ENCODE data around the gene CAMK1D. TPM values are rescaled to one million over a fixed set of nuclear protein-coding genes. Genes with fewer than 3 reads are reported as not detected.

The CAMK1D gene
- total RNA-seq, 3 donors from 2014 or later (not counting 1 experiment from before 2014, with no cell fraction given), result 44.2 to 56.4 (median 49.7) TPM

- TF ChIP-seq CTCF (IDR thresholded peaks at IDR 0.05), result no peak
- Mint-ChIP-seq H3K27ac (no peak overlapping the region), H3K36me3 (no peaks in the 10 kb centered on the region), H3K4me1 (peaks cover 14 to 24% of the 10 kb centered on the region in 2 donors), H3K27me3 (ENCODE audit: low read depth in 2 of 2) (peaks cover 0 to 5% of the 10 kb centered on the region in 2 donors), H3K4me3 (no peak overlapping the region), H3K9me3 (no peaks in the 10 kb centered on the region)
- Histone ChIP-seq H3K36me3 (ENCODE audit: control insufficient read depth, insufficient read depth, low read length) (no peaks in the 10 kb centered on the region), H3K4me1 (ENCODE audit: control insufficient read depth, insufficient read depth, low read length) (no peaks in the 10 kb centered on the region), H3K27me3 (ENCODE audit: control insufficient read depth, insufficient read depth, low read length) (no peaks in the 10 kb centered on the region), H3K9me3 (ENCODE audit: control insufficient read depth, insufficient read depth, low read length) (no peaks in the 10 kb centered on the region), H3K4me3 (ENCODE audit: low read length) (no peak overlapping the region), H3K27ac (ENCODE audit: low read length) (no peak overlapping the region)
- ATAC-seq (no peak), DNase-seq (no peak)
- 100% methylated on average over 3 of the region's 4 CpGs for WGBS (ENCODE audit: insufficient coverage)
- intact Hi-C loops (cut with micrococcal nuclease), result no loop called here
Measured at GRCh38 chr10:12455766-12456165, 106.4 kb downstream of the CAMK1D start.

- no peak overlapping the region for H3K27ac Mint-ChIP-seq
Measured at GRCh38 chr10:12459340-12459739, 110.0 kb downstream of the CAMK1D start.

GRCh38 chr10:12459762-12460161, 110.4 kb downstream of the CAMK1D start:
- no peaks in the 10 kb centered on the region for H3K9me3 ChIP-seq (ENCODE audit: control insufficient read depth, insufficient read depth, low read length)
- Mint-ChIP-seq H3K4me1 (peaks cover 26 to 32% of the 10 kb centered on the region in 2 donors), H3K4me3 (no peak overlapping the region), H3K9me3 (no peaks in the 10 kb centered on the region), H3K36me3 (no peaks in the 10 kb centered on the region), H3K27ac (no peak overlapping the region), H3K27me3 (ENCODE audit: low read depth in 2 of 2) (no peaks in the 10 kb centered on the region)
- no peaks in the 10 kb centered on the region for H3K27me3 ChIP-seq (ENCODE audit: control insufficient read depth, insufficient read depth, low read length)
- H3K4me1 ChIP-seq (ENCODE audit: control insufficient read depth, insufficient read depth, low read length), result no peaks in the 10 kb centered on the region
- intact Hi-C loops (cut with micrococcal nuclease), result no loop called here
- WGBS (ENCODE audit: insufficient coverage), result 82% methylated on average over 5 of the region's 6 CpGs
- H3K36me3 ChIP-seq (ENCODE audit: control insufficient read depth, insufficient read depth, low read length), result no peaks in the 10 kb centered on the region
- ATAC-seq (no peak), DNase-seq (no peak)
- no peak overlapping the region for H3K4me3 ChIP-seq (ENCODE audit: low read length)
- no peak overlapping the region for H3K27ac ChIP-seq (ENCODE audit: low read length)
- no peak for TF ChIP-seq CTCF (IDR thresholded peaks at IDR 0.05)

More at GRCh38 chr10:12459340-12459739, 110.0 kb downstream of the CAMK1D start:
- H3K4me3 ChIP-seq (ENCODE audit: low read length), result no peak overlapping the region
- no peaks in the 10 kb centered on the region for H3K9me3 ChIP-seq (ENCODE audit: control insufficient read depth, insufficient read depth, low read length)
- no peak overlapping the region for H3K4me3 Mint-ChIP-seq
- DNase-seq, result no peak
- H3K27me3 ChIP-seq (ENCODE audit: control insufficient read depth, insufficient read depth, low read length), result no peaks in the 10 kb centered on the region
- TF ChIP-seq CTCF (IDR thresholded peaks at IDR 0.05), result no peak
- H3K36me3 Mint-ChIP-seq, result no peaks in the 10 kb centered on the region
- H3K27ac ChIP-seq (ENCODE audit: low read length), result no peak overlapping the region
- 89% methylated on average over 1 of the region's 4 CpGs for WGBS (ENCODE audit: insufficient coverage)
- peaks cover 26 to 32% of the 10 kb centered on the region in 2 donors for H3K4me1 Mint-ChIP-seq
- H3K36me3 ChIP-seq (ENCODE audit: control insufficient read depth, insufficient read depth, low read length), result no peaks in the 10 kb centered on the region
- intact Hi-C loops (cut with micrococcal nuclease), result no loop called here
- H3K4me1 ChIP-seq (ENCODE audit: control insufficient read depth, insufficient read depth, low read length), result no peaks in the 10 kb centered on the region
- no peaks in the 10 kb centered on the region for H3K27me3 Mint-ChIP-seq (ENCODE audit: low read depth in 2 of 2)
- no peaks in the 10 kb centered on the region for H3K9me3 Mint-ChIP-seq
- no peak for ATAC-seq

GRCh38 chr10:12463459-12463838, 114.1 kb downstream of the CAMK1D start:
- no peaks in the 10 kb centered on the region for H3K27me3 Mint-ChIP-seq (ENCODE audit: low read depth in 2 of 2)
- H3K4me1 Mint-ChIP-seq, result peaks cover 26 to 31% of the 10 kb centered on the region in 2 donors
- no peaks in the 10 kb centered on the region for H3K36me3 Mint-ChIP-seq
- peak overlapping the region in 1 of 2 donors; percentile 75 for H3K27ac Mint-ChIP-seq
- H3K4me3 ChIP-seq (ENCODE audit: low read length), result no peak overlapping the region
- H3K4me3 Mint-ChIP-seq, result no peak overlapping the region
- no peak overlapping the region for H3K27ac ChIP-seq (ENCODE audit: low read length)
- DNase-seq (no peak), ATAC-seq (peak in 1 of 3 donors; percentile 45)
- no peaks in the 10 kb centered on the region for H3K27me3 ChIP-seq (ENCODE audit: control insufficient read depth, insufficient read depth, low read length)
- H3K4me1 ChIP-seq (ENCODE audit: control insufficient read depth, insufficient read depth, low read length), result no peaks in the 10 kb centered on the region
- intact Hi-C loops (cut with micrococcal nuclease), result no loop called here
- H3K9me3 Mint-ChIP-seq, result no peaks in the 10 kb centered on the region
- no peak for TF ChIP-seq CTCF (IDR thresholded peaks at IDR 0.05)
- no peaks in the 10 kb centered on the region for H3K9me3 ChIP-seq (ENCODE audit: control insufficient read depth, insufficient read depth, low read length)
- 60% methylated on average over 1 of the region's 5 CpGs for WGBS (ENCODE audit: insufficient coverage)
- no peaks in the 10 kb centered on the region for H3K36me3 ChIP-seq (ENCODE audit: control insufficient read depth, insufficient read depth, low read length)
